ENCODE data around the gene SLIT1. TPM values are rescaled to one million over a fixed set of nuclear protein-coding genes. Genes with fewer than 3 reads are reported as not detected.

SLIT1 gene
- total and polyA plus RNA-seq, 12 donors, result 0.05 to 0.65 (median 0.15) TPM

DNA sequence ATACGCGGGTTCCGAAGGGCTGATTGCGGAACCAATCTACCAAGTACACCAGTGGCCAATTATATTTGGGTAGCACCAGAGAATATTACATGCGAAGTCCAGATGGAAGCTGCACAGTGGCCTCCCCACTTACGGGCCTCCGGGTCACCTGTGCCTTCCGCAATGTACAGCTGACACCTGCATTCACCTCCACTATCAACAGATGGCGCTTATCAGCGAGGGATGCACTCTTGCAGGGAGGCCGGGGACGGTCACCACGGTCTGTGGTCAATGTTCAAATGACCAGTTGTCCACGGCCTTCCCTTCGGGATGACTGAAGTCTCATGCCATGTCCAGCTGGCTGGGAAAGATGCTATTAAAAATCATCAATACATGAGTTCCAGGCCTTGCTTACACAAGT lies 47.6 kb downstream of the SLIT1 start:
- Histone ChIP-seq H3K36me3 (replicated peaks in 1 of 2) (no peaks in the 10 kb centered on the region), H3K27me3 (no peaks in the 10 kb centered on the region), H3K27ac (no peak overlapping the region), H3K9me3 (replicated peaks in 1 of 3) (no peaks in the 10 kb centered on the region), H3K4me1 (replicated peaks in 1 of 2) (no peaks in the 10 kb centered on the region), H3K4me3 (no peak overlapping the region)
- no peak for DNase-seq
- intact Hi-C loops (cut with DNase I), result no loop called here
- 70 to 77% (median 74%) methylated on average over 7 to 15 of the region's 15 CpGs for WGBS, 4 donors
- TF ChIP-seq, protein P1, sequence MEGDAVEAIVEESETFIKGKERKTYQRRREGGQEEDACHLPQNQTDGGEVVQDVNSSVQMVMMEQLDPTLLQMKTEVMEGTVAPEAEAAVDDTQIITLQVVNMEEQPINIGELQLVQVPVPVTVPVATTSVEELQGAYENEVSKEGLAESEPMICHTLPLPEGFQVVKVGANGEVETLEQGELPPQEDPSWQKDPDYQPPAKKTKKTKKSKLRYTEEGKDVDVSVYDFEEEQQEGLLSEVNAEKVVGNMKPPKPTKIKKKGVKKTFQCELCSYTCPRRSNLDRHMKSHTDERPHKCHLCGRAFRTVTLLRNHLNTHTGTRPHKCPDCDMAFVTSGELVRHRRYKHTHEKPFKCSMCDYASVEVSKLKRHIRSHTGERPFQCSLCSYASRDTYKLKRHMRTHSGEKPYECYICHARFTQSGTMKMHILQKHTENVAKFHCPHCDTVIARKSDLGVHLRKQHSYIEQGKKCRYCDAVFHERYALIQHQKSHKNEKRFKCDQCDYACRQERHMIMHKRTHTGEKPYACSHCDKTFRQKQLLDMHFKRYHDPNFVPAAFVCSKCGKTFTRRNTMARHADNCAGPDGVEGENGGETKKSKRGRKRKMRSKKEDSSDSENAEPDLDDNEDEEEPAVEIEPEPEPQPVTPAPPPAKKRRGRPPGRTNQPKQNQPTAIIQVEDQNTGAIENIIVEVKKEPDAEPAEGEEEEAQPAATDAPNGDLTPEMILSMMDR (IDR thresholded peaks at IDR 0.05), result no peak
- TF ChIP-seq POLR2A (IDR thresholded peaks at IDR 0.05), result no peak

GRCh38 chr10:97136756-97137155 lies 49.0 kb downstream of the SLIT1 start:
- WGBS, 4 donors, result 61 to 81% (median 72%) methylated on average over 3 of the region's 3 CpGs
- H3K27me3 ChIP-seq, result no peaks in the 10 kb centered on the region
- no peaks in the 10 kb centered on the region for H3K36me3 ChIP-seq (replicated peaks in 1 of 2)
- intact Hi-C loops (cut with DNase I), result no loop called here
- H3K27ac ChIP-seq, result no peak overlapping the region
- TF ChIP-seq, protein P1 (IDR thresholded peaks at IDR 0.05), result no peak
- TF ChIP-seq POLR2A (IDR thresholded peaks at IDR 0.05), result no peak
- H3K4me1 ChIP-seq (replicated peaks in 1 of 2), result no peaks in the 10 kb centered on the region
- H3K9me3 ChIP-seq (replicated peaks in 1 of 3), result no peaks in the 10 kb centered on the region
- no peak for DNase-seq
- H3K4me3 ChIP-seq, result no peak overlapping the region

DNA sequence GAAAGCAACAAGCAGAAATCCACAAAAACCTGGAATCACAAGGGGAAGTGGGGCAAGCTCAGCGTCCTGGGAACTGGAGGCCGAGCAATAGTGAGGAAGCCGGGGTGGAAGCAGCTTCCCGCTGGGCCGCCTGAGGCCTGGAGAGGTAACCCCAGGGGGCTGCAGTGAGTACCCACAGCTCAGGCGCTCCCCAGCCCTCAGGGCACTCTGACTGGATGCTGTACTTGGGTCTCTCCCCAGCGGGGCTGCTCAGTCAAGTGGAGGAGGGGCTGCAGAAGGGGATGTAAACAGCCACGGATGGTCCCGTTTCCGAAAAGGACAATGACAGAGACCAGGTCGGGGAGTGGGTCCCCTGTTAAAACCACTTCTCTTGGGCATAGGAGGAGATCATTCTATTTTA lies 50.3 kb downstream of the SLIT1 start:
- TF ChIP-seq, protein P1 (IDR thresholded peaks at IDR 0.05), result no peak
- intact Hi-C loops (cut with DNase I), result no loop called here
- Histone ChIP-seq H3K27me3 (no peaks in the 10 kb centered on the region), H3K9me3 (replicated peaks in 1 of 3) (no peaks in the 10 kb centered on the region), H3K27ac (no peak overlapping the region), H3K4me3 (no peak overlapping the region), H3K4me1 (replicated peaks in 1 of 2) (no peaks in the 10 kb centered on the region), H3K36me3 (replicated peaks in 1 of 2) (no peaks in the 10 kb centered on the region)
- 69 to 80% (median 73%) methylated on average over 6 to 11 of the region's 11 CpGs for WGBS, 4 donors
- no peak for DNase-seq

DNA sequence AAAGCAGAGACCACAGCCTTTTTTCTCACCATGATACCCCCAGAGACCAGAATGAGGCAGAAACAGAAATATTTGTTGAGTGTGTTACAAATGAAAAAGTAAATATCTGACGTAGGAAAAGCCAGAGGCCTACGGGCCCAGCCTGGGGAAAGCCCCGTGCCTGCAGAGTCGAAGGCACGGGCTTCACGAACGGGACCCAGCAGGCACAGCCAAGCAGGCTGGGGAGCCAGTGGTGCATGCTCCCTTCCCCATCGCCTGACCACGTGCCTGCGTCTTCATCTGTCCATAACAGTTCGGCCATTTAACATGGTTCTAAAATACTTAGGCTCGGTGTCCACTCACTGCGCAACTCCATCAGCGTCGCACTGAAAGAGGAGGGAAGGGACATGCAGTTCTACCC lies 50.8 kb downstream of the SLIT1 start:
- TF ChIP-seq, protein P1 (IDR thresholded peaks at IDR 0.05), result no peak
- TF ChIP-seq POLR2A (IDR thresholded peaks at IDR 0.05), result no peak
- intact Hi-C loops (cut with DNase I), result no loop called here
- H3K4me3 ChIP-seq, result no peak overlapping the region
- no peaks in the 10 kb centered on the region for H3K36me3 ChIP-seq (replicated peaks in 1 of 2)
- H3K9me3 ChIP-seq (replicated peaks in 1 of 3), result no peaks in the 10 kb centered on the region
- no peak overlapping the region for H3K27ac ChIP-seq
- no peaks in the 10 kb centered on the region for H3K4me1 ChIP-seq (replicated peaks in 1 of 2)
- DNase-seq, result no peak
- 91% methylated on average over 15 of the region's 15 CpGs for WGBS, 4 donors
- no peaks in the 10 kb centered on the region for H3K27me3 ChIP-seq

Measured in adrenal gland (tissue), 12 donors.